ENCODE data around the gene SERPINB10.

SERPINB10 gene

GRCh38 chr18:63881851-63882250 lies 25.9 kb upstream of the SERPINB10 start:
- in situ Hi-C loops (cut with HindIII; ENCODE audit: low sequenced_read_pairs): no loop called here
- TF ChIP-seq, protein P1, sequence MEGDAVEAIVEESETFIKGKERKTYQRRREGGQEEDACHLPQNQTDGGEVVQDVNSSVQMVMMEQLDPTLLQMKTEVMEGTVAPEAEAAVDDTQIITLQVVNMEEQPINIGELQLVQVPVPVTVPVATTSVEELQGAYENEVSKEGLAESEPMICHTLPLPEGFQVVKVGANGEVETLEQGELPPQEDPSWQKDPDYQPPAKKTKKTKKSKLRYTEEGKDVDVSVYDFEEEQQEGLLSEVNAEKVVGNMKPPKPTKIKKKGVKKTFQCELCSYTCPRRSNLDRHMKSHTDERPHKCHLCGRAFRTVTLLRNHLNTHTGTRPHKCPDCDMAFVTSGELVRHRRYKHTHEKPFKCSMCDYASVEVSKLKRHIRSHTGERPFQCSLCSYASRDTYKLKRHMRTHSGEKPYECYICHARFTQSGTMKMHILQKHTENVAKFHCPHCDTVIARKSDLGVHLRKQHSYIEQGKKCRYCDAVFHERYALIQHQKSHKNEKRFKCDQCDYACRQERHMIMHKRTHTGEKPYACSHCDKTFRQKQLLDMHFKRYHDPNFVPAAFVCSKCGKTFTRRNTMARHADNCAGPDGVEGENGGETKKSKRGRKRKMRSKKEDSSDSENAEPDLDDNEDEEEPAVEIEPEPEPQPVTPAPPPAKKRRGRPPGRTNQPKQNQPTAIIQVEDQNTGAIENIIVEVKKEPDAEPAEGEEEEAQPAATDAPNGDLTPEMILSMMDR (IDR thresholded peaks at IDR 0.05; ENCODE audit: low read depth, low read length, missing control alignments): no peak
- H3K4me3 ChIP-seq (ENCODE audit: low read depth, low read length): no peak overlapping the region
- DNase-seq (ENCODE audit: low read depth): no peak

DNA sequence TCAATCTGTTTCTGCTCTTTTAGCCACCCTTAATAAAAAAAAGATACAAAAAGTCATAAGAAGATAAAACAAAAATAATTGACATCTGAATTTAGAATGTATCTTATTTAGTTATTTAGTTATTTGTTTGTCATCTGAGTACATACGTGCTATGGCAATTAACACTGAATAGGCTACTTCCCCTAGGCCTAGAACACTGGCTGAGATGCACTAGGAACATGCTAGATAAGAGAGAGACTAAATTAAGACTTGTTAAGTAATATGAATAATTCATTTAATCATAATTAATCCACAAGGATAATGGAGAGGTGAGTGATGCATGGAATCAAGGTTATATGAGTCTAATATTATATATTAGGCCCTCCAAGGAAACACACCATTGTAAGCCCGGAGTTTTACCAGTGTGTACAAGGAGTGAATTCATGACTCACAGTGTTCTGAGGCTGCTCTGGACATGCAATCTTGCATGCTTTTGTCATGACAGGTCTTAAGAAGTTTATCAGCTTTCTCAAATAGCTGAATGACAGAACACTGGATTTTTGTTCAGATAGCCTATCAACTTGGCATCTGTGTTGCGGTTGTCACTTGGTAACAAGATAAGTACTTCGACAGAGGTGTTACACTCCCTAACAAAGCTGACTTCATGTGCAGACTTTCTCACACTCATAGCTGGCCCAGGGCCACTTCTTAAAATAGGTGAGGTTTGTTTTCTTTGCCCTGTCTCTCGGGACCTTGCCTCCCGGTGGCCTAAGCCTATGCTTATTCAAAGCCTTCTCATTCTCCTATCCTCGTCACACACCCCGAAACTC lies 25.2 kb upstream of the SERPINB10 start:
- DNase-seq (ENCODE audit: low read depth): peak; percentile 15
- in situ Hi-C loops (cut with HindIII; ENCODE audit: low sequenced_read_pairs): no loop called here
- TF ChIP-seq, protein P1 (IDR thresholded peaks at IDR 0.05; ENCODE audit: low read depth, low read length, missing control alignments): no peak
- no peak overlapping the region for H3K4me3 ChIP-seq (ENCODE audit: low read depth, low read length)

DNA sequence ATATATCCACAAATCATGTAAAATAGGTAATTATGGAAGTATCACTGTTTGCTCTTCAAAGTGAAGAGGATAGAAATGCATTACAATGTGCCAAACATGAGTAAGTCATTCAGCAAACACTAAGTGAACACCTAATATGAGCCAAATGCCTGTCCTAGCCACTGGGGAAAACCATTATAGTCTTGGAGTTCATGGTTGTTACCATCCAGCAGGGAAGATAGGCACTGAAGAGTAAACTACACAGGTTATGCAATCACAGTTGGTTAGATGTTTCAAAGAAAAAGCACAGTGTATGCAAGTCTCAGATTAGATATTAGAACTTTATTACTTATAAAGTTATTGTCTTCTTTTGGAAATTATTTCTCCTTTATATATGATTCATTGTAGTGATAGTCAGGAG lies 24.1 kb upstream of the SERPINB10 start:
- DNase-seq (ENCODE audit: low read depth): no peak
- in situ Hi-C loops (cut with HindIII; ENCODE audit: low sequenced_read_pairs): no loop called here
- TF ChIP-seq, protein P1 (IDR thresholded peaks at IDR 0.05; ENCODE audit: low read depth, low read length, missing control alignments): no peak
- no peak overlapping the region for H3K4me3 ChIP-seq (ENCODE audit: low read depth, low read length)

- TF ChIP-seq, protein P1 (IDR thresholded peaks at IDR 0.05; ENCODE audit: low read depth, low read length, missing control alignments): no peak
- no peak within 1 kb of the TSS for H3K4me3 ChIP-seq (ENCODE audit: low read depth, low read length)
- in situ Hi-C loops (cut with HindIII; ENCODE audit: low sequenced_read_pairs): no loop called here
- no peak for DNase-seq (ENCODE audit: low read depth)
Observed at GRCh38 chr18:63887424-63887823, 20.3 kb upstream of the SERPINB10 start, which contains the start of gene SERPINB2. Gene SERPINB2 (plus strand): TSS chr18:63887705. CDS start chr18:63891445, 3,740 bp downstream.

- in situ Hi-C loops (cut with HindIII; ENCODE audit: low sequenced_read_pairs): no loop called here
- no peak for DNase-seq (ENCODE audit: low read depth)
- TF ChIP-seq, protein P1 (IDR thresholded peaks at IDR 0.05; ENCODE audit: low read depth, low read length, missing control alignments): no peak
- no peak overlapping the region for H3K4me3 ChIP-seq (ENCODE audit: low read depth, low read length)
Observed at GRCh38 chr18:63888470-63889190, 19.1 kb upstream of the SERPINB10 start.

DNA sequence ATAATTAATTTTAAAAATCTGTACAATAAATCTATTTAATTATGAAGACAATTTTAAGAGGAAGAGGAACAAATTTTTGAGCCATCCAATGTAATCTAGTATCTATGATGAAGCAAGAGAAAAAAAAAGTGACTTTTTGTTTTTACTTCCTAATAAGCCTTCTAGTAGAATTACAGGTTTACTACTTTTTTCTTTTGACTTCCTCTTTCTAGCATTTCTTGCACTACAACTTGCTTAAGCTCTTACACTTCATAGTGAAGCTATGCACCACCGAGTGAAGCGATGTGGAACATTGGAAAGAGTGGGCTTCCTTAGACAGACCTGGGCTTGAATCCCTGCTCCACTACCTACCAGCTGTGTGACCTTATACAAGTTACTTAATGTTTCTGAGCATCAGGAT lies 18.1 kb upstream of the SERPINB10 start:
- TF ChIP-seq, protein P1 (IDR thresholded peaks at IDR 0.05; ENCODE audit: low read depth, low read length, missing control alignments): no peak
- in situ Hi-C loops (cut with HindIII; ENCODE audit: low sequenced_read_pairs): no loop called here
- DNase-seq (ENCODE audit: low read depth): no peak
- H3K4me3 ChIP-seq (ENCODE audit: low read depth, low read length): no peak overlapping the region
